GM21576 (cell line): Measurements from ENCODE around the gene KCTD1.

ENCODE experiments used
- ATAC-seq: cut with Tn5 transposase; IDR thresholded peaks from one replicate; pipeline ENCODE4 v1.9.1; 2021; ENCODE audit warnings: mild to moderate bottlenecking, moderate library complexity; ENCODE audit not compliant: unreplicated experiment

Gene KCTD1

DNA sequence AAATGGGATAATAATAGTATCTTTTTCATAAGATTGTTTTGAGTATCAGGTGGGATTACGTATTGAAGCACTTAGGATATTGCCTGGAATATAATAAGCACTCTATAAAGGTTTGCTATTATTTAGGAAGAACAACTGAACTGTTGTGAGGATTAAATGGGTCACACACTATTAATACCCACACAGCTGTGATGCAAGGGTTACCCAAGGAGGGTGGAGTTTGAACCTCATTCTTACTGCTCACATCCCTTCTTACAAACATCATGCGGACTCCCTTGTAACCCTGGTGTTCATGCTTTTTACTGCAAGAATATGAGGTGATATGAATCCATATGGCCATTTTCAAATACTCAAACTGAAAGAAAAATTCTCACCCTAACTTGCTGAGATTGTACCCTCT is 113.5 kb downstream of the KCTD1 start:
- ATAC-seq = no peak

DNA sequence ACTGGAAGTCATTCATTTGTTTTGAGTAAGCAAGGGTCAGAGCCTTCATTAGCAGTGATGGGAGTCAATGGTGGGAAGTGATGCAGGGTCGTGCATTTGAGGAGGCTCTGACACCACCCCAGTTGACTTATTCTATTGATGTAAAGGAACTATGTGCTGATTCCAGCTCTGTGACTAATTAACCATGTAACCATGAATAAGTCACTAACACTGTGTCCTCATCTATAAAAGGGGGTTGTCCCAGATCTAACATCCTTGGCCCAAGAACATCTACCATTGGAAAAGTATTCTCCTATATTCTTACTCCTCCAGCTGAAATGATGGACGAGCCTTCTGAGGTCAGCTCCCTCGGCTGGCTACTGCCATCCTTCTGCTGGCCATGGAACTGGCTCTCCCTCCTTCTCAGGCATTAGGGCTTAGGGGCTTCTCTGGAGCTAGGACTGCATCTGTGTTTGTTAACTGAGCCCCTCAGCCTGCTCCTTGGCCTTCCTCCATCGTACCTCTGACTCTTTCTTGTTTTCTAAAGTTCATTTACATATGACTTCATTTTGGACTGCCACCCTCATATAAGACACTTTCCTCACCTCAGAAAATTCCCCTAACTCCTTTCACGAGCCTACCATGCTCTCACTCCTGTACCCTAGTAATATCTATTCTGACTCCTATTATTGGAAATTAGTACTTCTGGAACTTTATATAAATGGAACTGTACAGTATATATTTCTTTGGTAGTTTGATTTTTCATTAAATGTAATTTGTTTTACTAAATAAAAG is 115.5 kb downstream of the KCTD1 start:
- ATAC-seq = no peak

DNA sequence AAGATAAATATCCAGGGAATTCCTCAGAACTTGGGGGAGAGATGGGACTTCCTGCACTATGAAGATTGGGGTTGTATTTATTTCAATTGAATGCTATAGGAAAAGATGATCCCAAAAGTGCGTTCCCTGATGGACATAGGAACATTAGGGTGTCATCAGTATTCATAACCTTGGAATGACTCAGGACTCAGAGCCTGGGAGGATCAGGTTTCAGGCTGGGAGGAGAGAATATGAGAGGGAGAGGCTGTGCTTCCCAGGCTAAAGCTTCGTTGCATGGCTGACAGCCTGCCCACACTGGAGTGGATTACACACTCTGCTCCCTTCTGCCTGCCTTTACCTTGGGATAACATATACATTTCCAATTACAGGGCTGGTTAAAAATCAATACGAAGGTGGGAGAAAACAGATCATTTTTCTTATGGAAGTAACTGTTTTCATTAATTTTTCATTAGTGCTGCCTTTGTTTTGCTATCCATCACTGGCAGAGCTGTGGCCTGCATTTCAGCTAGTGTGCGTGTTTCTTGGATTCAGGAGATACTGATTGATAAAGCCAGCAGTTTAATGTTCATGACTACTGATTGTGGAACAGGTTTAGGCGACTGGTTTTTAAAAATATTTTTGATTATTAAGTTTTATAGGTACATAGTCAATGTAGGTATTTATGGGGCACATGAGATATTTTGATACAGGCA is 118.7 kb downstream of the KCTD1 start:
- ATAC-seq = no peak

DNA sequence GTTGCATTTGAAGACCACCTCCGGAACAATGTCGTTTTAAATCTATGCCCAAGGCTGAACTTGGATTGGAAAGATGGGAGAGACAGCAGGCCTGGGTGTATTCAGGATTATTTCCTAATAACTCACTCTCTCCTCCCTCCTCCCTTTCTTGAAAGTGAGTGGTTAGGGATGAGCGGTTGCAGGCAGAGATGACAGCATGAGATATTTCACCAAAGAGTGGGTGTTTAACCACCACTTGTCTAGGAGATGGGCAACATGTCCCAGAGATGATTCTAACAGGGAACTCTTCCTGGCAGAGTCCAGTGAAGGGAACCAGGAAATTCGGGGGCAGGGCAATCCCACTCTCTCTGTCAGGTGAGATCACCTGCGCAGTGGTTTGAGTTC is 123.2 kb downstream of the KCTD1 start:
- ATAC-seq = no peak

DNA sequence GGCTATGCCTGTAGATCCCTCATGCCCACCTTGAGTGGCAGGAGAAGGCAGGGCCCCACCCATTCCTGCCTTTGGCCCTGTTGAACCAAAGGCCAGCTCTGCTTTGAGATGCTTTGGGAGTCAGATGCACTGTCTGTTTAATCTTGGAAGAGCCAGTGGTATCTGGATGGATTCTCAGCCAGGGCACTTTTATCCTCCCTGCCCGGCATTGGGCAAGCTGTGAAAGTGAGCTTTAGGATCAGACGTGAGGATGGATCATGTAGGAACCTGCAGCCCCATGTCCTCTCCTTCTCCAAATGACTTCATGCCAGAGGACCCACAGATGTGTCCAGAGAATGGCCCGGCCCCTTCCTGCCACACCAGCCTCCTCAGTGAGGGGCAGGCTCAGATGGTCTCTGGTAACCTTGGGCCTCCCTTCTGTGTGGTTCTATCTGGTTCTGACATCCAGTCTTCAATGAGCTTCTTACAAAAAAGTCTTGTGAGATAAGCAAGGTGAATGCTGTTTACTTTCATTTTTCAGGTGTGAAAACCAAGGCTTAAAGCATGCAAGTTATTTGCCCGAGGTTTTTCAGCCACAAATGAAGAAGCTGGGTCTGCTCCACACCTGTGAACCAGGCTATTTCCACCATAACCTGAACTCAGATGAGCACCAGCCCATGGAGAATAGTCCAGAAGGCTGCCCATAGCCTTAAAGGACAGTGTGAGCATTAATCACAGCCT is 123.8 kb downstream of the KCTD1 start:
- no peak for ATAC-seq

DNA sequence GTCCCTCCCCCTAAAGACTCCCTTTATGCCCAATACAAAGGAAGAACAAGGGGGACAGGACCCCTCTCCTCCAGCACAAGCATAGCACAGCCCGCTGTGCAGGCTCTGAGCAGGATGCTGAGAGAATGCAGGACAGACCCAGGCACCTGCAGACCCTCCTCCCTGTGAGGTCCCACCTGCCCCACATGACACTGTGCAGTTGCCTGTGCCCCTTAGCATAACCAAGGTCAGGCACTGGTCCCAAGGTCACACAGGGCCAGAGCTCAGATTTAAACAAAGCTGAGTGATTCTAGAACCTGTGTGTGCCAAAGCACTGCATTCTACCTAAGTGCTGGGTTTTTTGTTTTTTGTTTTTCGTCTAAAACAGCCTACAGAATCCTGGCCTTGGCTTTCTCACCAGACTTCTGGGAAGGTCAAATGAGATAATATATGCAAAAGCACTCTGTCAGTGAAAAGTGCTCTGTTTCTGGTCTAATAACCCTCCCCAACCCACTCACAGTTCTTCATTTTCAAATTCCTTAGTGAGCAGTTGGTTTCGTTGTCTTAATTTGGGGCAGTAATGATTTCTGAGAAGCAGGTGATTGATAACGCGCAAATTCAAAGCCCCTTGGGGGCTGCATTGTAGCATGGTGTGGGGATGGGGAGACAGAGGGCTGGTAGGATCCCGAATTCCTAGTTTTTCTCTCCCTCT is 125.7 kb downstream of the KCTD1 start:
- peak; percentile 72 for ATAC-seq

DNA sequence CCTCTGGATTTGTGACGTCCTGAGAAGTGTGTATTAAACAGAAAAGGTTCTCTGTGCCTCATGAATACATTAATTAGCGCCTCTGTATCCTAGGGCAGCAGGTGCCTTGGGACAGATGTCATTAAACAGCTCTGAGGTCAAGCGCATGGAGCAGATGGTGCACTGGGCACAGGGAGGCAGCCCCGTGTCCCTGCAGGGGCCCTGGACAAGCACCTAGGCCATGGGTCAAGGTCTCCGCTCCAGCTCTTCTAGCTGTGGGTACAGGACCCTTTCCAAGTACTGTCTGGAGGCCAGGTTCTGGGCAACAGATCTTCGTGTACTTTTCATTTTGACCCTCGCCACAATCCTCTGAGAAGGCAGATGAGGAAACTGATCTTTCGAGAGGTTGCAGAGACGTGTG is 126.4 kb downstream of the KCTD1 start:
- no peak for ATAC-seq

DNA sequence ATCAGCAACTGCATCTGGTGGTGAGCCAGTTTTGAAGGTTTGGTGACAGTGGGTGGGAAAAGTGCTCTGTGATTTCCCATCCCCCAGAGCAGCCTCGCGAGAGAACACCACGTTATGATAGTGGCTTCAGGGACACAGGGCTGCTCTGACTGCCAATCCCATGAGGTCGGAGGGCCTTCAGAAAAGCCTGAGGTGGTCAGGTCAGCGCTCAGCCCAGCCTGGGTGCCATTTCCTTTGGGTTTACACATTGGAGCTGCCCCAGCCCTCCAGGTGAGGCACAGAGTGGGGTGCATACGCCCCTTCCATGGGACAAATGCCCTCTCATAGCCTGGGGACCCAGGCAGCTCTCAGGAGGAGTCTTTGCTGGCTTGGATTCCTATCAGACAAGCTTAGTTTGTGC is 126.8 kb downstream of the KCTD1 start:
- ATAC-seq = no peak

DNA sequence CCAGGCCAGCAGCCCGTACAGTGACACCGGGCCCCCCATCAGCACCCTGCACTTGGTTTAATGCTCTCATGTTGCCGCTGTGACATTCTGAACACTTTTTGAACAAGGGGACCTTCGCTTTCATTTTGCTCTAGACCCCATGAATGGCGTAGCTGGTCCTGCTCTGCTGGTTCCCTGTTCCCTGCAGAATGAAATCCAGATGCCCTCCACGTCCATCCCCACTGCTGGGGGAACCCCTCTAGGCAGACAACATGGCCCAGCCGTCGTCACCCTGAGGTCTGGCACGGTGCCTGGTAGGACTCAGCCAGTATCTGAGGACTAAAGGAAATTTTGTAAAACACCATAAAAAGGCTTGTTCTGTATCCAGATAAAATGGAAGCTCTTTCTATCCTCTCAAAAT is 128.6 kb downstream of the KCTD1 start:
- ATAC-seq = no peak

DNA sequence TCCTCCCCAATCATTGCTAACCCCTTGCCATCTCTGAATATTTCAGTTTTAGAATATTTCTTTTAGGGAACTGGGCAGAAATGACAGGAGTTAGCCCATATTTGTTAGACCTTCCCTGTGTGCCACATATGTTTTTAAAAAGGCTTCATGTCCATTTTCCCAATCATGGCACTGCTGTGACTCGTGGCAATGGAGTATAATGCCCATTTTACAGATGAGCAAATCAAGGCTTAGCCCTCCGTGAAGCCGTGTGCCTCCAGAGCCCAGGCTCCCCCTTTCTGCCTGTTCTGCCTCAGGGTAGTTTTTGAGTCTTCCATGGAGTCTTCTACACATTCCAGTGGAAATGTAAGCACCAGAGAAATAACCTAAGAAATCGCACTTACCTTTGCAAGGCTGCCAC is 130.1 kb downstream of the KCTD1 start:
- ATAC-seq = no peak

DNA sequence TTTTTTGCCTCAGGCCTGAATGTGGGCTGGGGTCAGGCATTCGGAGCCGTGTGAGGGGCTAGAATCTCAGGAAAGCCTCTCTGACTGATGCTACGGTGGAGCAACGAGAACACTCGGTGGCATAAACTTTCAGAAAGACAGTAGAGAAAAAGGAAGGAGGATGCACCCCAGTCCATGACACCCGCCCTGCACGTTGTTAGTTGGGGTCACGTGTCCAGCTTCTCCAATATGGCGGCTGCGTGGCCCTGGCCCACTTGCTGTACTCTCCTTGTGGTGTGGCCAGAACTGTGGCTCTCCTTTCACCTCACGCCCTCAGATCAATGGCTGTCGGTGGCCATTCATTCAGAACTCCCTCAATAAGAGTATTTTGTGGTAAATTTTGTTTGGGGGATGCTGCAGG is 131.2 kb downstream of the KCTD1 start:
- no peak for ATAC-seq

DNA sequence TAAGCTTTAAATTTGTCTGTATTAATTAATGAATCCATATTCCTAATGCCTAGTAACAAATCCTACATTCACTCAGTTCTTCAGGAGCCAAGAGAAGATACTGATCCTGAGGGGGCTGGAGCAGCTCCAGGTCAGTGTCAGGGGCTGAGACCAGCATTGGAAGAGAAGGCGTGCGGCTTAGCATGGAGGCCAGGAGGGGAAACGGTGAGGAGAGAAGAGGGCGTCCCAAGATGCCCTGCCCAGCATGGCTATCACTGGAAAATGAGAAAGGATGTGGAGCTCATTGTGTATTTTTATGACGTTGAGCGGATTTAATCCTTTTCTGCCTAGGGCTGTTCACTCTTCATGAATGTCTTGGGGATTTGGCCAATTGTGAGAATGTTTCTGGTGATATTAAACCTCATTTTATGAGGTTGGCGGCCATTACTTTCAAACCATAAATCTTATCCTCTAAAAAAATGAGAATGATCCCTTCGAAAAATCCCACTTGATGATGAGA is 131.7 kb downstream of the KCTD1 start:
- ATAC-seq = no peak

DNA sequence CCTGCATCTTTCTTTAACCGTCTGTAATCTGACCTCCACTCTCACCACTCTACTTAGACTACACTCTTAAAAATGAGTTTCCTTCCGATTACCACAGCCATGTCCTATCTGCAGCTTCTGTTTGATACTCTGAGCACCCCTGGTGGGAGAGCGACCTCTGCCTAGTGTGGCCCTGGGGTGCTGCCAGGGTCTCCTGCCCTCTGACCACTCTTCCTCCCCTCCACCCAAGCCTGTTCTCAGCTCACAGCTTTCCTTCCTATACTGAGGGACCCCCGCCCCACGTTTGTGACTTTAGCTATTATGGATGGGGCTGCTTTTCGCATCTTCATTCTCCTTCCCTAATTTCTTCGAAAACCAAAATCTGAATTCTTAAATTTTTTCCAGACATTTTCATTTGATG is 132.7 kb downstream of the KCTD1 start:
- no peak for ATAC-seq

DNA sequence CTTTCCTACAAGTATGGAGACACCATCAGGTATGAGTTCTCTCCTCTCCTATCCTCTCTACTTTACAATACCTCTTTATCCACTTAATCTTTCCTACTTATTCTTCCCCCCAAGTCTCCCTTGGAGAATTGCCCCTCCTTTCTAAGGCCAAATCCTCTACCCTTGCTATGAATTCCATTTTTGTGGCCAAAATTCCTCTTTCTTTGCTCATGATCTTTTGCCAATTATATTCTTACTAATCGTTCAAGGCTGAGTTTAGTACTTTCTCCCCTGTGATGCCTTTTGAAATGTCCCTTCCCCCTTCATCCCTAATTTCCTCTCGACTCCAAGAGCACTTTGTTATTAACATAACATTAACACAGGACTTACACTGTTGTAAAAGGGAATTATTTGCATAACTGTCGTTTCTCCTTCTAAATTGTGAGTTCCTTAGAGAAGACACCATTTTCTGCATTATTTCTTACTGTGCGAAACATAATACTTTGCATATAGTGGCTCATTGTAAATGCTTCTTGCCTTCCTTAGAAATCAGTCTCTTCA is 133.4 kb downstream of the KCTD1 start:
- no peak for ATAC-seq

DNA sequence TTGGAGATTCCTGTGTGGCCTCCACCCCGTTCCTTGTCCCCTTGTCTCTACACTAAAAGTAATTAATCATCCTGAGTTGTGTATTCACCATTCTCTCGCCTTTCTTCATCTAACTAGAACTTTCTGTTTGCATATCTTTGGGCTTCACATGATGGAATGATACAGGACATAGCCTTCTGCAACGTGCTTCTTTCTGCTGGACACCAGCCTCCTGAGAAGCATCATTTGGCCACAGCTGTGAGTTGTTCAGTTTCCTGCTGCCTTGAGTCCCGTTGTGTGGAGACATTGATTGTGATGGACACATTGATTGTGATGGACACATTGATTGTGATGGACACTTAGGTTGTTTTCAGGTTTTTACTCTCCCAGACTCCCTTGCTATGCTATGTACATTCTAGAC is 139.3 kb downstream of the KCTD1 start:
- ATAC-seq = no peak

DNA sequence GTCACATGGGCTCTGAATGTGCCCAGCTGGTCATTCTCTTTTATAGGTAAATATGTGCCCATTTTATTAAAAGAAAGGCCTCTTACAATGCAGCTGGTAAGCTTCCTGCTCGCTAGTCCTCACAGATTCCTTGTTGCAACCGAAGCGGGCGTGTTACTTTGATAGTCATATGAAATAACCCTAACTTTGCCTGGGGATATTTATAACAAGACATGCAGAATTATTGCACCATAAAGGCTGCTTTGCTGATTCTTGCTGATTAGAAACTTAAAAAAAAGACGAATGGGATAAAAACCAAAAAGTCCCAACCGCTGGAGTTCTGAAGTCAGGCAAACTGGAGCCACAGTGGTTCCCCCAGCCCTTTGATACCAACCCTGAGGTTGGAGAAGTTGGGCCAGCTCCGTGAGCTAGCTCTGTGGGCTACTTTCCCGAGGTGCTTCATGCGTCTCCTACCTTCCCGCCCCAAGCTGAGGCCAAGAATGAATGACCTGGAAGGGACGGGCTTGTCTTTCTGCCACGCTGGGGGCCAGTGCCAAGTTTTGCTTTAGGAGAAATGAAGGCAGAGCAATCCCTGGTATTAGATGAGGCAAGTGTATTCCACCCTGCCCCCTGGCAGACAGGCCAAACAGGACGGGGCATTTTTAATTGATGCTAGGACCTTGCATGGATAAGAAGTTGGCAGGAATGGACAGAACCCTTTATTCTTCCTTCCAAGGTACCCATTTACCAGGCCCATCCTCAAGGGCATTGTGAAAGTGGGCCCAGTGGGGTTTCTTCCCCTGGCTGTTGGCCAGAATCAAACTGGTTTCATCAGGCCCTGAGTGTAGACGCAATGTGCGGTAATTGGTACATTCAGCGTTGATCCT is 140.4 kb downstream of the KCTD1 start:
- ATAC-seq = no peak

DNA sequence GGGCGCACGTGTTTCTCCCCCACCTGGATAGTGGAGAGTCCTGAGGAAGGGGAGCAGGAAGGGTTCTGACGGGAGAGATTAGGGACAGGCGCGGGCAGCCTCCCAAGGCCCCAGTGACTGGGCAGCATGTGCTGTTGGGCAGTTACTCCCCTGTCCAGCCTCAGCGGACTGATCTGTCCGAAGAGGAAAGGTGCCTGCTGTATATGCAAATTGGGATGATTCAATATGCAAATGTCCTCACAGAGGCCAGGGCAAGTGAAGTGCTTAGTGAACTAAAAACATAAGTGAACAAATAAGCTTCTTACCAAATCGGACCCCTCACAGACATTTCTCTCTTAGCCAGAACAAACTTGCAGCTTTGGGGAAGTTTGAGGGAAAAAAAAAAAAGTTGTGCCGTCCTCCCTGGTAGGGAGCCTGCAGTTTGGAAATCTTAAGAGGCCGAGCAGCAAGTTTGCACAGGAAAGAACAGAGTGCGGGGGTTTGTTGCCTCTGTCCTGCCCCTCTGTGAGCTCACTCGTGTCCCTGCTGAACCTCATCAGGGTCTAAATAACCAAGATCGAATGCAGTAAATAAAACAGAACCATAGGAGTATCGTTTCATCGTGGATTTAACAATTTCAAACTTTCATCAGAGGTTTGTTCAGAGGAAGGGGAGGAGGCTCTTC is 141.4 kb downstream of the KCTD1 start:
- no peak for ATAC-seq

DNA sequence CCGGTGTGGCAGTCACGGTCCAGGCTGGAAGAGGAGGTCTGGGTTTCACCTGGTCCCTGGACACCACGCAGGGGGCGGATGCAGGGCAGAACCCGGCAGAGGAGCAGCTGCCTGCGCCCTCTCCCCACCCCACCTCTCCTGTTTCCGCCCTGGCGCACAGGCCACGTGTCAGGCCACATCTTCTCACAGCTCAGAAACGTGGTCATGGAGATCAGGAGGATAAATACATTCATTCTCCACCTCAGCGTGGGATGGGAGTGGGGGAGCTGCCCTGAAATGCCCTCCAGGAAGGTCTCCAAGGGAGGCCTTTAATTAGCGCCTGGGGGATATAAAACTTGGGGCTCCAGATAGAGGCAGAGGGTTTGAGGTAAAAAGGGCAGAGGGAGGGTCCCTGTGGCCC is 142.0 kb downstream of the KCTD1 start:
- no peak for ATAC-seq

DNA sequence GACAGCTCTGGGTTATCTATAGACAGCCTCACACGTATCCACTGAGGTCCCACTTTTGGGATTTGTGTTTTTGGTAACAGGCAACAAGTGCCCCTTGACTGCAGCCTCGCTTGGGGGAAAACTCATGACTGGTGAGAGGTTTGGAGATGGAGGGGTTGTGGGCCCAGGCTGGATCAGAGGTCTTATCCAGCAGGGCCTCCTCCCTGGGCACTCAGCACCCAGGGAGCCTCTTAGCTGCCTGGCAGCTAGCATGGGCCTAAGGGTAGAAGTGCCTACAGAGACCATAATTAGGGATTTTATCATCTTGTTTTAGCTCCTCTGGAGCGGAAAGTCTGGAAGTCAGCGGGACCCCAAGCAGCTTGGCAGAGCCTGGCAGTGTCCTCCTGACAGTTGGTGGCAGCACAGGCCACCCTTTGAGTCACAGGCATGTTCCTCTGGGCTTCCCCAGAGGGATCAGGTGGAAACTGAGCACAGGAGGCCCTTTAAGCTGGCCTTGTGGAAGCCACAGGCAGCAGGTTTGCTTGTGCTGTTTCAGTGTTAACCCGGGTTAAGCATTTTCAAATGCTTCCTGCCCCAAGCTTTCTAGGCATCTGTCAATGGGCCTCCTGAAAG is 143.1 kb downstream of the KCTD1 start:
- ATAC-seq = peak; percentile 91
